ENCODE results near the gene PAK1IP1.

DNA sequence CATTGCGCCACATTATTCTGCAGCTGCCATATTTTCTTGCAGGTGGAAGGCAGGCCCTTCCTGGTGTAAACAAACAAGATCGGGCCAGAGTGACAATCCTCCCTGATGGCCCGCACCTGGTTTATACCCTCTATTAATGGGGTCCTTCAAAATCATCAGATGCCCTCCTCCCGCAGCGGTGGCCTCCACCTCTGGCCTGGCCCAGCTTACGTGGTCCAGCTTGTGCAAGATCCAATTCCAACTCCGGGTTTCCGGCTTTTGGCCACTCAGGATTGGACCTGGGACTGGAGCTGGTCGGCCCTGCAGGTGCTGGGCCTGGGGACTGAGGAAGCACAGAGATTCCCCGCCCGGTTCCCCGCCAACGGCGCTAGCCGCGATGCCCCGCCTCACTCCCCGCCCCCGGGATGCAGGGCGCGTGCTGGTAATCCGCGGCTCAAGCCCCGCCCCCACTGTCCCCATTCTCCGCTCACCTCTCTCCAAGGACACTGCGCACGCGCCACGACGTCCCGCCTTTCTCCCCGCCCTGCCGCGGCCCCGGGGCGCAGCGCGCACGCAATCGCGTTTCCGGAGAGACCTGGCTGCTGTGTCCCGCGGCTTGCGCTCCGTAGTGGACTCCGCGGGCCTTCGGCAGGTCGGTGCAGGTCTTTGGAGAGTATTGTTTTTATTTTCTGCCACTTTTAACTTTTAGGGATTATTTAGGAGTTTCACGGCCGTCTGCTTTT, 52.6 kb downstream of the PAK1IP1 start, which contains the start of gene TMEM14B:
- TF ChIP-seq EZH2 (IDR thresholded peaks at IDR 0.05; ENCODE audit: insufficient read depth, low read length): no peak
- TF ChIP-seq, protein P1, sequence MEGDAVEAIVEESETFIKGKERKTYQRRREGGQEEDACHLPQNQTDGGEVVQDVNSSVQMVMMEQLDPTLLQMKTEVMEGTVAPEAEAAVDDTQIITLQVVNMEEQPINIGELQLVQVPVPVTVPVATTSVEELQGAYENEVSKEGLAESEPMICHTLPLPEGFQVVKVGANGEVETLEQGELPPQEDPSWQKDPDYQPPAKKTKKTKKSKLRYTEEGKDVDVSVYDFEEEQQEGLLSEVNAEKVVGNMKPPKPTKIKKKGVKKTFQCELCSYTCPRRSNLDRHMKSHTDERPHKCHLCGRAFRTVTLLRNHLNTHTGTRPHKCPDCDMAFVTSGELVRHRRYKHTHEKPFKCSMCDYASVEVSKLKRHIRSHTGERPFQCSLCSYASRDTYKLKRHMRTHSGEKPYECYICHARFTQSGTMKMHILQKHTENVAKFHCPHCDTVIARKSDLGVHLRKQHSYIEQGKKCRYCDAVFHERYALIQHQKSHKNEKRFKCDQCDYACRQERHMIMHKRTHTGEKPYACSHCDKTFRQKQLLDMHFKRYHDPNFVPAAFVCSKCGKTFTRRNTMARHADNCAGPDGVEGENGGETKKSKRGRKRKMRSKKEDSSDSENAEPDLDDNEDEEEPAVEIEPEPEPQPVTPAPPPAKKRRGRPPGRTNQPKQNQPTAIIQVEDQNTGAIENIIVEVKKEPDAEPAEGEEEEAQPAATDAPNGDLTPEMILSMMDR (IDR thresholded peaks at IDR 0.05; ENCODE audit: insufficient read depth, low read depth, low read length): no peak
